ENCODE measurements around the gene CCR6.

CCR6 gene

GRCh38 chr6:167124753-167125152, 1.9 kb downstream of the CCR6 start:
- H3K4me1 ChIP-seq (ENCODE audit: insufficient read depth, low read length), result no peaks in the 10 kb centered on the region
- H3K27ac ChIP-seq (ENCODE audit: low read length), result no peak overlapping the region
- no peaks in the 10 kb centered on the region for H3K27me3 ChIP-seq (ENCODE audit: insufficient read depth, low read length)
- no peak overlapping the region for H3K9ac ChIP-seq (ENCODE audit: low read depth, low read length)
- H3K36me3 ChIP-seq (ENCODE audit: insufficient read depth, low read depth, low read length), result no peaks in the 10 kb centered on the region
- H3K4me3 ChIP-seq (ENCODE audit: low read length), result no peak overlapping the region
- peaks cover 4% of the 10 kb centered on the region for H3K9me3 ChIP-seq (ENCODE audit: insufficient read depth, low read depth, low read length)

DNA sequence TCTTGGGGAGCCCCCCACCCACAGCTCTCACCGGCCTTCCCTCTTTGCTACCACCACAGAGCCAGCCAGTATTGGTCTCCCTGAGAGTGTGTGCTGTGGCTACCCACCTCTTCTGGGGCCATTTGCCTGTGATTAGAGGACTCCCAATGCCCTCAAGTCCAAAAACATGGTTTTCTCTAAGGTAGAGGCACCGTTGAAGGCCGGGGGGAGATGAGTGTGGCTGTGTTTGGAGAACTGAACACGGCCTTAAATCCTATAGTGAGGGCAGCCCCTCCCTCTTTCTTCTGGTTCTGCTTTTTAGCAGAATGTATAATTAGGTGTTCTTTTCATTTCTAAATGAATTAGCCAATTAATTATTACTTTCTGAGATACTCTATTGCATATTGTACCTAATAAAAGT, 2.5 kb downstream of the CCR6 start:
- Histone ChIP-seq H3K9ac (ENCODE audit: low read depth, low read length) (no peak overlapping the region), H3K36me3 (ENCODE audit: insufficient read depth, low read depth, low read length) (no peaks in the 10 kb centered on the region), H3K4me1 (ENCODE audit: insufficient read depth, low read length) (no peaks in the 10 kb centered on the region), H3K9me3 (ENCODE audit: insufficient read depth, low read depth, low read length) (no peaks in the 10 kb centered on the region; the same call in 1 of the 2 replicates), H3K27me3 (ENCODE audit: insufficient read depth, low read length) (no peaks in the 10 kb centered on the region), H3K4me3 (ENCODE audit: low read length) (no peak overlapping the region), H3K27ac (ENCODE audit: low read length) (no peak overlapping the region)

DNA sequence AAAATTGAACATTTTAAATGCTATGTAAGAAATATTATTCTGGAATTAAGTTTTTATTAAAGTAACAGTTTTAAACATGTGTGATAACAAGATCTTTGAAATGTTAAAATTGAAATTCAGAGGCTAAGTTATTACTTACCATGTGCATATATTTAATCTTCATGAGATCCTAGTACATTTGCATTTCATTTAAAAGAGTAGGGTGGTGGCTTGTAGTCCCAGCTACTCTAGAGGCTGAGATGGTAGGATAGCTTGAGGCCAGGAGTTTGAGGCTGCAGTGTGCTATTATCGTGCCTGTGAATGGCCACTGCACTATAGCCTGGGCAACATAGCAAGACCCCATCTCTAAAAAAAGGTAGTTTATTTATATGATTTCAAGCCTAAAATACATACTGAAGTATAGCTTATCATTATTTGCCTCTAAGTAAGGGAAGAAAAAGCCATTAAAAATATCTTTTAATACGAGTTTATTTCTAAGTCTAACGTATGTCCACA, 3.0 kb downstream of the CCR6 start:
- no peak overlapping the region for H3K9ac ChIP-seq (ENCODE audit: low read depth, low read length)
- no peaks in the 10 kb centered on the region for H3K9me3 ChIP-seq (ENCODE audit: insufficient read depth, low read depth, low read length)
- no peak overlapping the region for H3K27ac ChIP-seq (ENCODE audit: low read length)
- H3K4me3 ChIP-seq (ENCODE audit: low read length), result no peak overlapping the region
- H3K36me3 ChIP-seq (ENCODE audit: insufficient read depth, low read depth, low read length), result no peaks in the 10 kb centered on the region
- no peaks in the 10 kb centered on the region for H3K4me1 ChIP-seq (ENCODE audit: insufficient read depth, low read length)
- no peaks in the 10 kb centered on the region for H3K27me3 ChIP-seq (ENCODE audit: insufficient read depth, low read length)

DNA sequence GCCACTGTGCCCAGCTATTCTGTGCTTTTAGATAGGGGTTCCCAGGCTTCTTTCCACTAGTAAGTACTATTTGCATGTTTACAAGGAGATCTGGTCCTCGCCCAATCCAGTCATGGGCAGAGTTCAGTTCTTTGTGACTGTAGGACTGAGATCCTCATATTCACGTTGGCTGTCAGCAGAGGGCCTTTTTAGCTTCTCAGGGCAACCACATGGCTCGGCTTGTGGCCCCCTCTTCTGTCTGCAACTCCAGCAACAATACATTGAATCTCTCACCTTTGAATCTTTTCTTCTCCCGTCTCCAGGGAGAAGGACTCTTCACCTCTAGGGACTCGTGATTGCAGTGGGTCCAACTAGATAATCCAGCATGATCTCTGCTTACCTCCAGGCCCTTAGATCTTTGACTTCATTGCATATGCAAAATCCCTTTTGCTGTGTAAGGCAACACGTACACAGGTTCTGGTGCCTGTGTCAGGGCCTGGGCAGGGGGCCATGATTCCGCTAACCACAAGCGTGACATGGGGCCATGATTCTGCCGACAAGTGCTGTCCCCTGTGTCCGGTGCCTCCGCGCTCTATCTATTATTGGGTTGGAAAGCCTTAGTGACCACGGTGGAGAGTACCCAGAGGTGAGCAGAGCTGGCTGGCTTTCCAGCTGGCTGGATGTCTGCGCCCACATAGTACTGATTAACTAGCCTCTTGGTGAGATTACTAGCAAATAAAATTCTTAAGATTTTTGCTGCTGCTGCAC, 5.1 kb downstream of the CCR6 start:
- no peaks in the 10 kb centered on the region for H3K27me3 ChIP-seq (ENCODE audit: insufficient read depth, low read length)
- no peak overlapping the region for H3K9ac ChIP-seq (ENCODE audit: low read depth, low read length)
- H3K36me3 ChIP-seq (ENCODE audit: insufficient read depth, low read depth, low read length), result no peaks in the 10 kb centered on the region
- H3K4me1 ChIP-seq (ENCODE audit: insufficient read depth, low read length), result no peaks in the 10 kb centered on the region
- H3K9me3 ChIP-seq (ENCODE audit: insufficient read depth, low read depth, low read length), result no peaks in the 10 kb centered on the region
- no peak overlapping the region for H3K27ac ChIP-seq (ENCODE audit: low read length)
- no peak overlapping the region for H3K4me3 ChIP-seq (ENCODE audit: low read length)

GRCh38 chr6:167129159-167129558, 6.3 kb downstream of the CCR6 start:
- H3K9me3 ChIP-seq (ENCODE audit: insufficient read depth, low read depth, low read length), result no peaks in the 10 kb centered on the region
- H3K4me3 ChIP-seq (ENCODE audit: low read length), result no peak overlapping the region
- H3K36me3 ChIP-seq (ENCODE audit: insufficient read depth, low read depth, low read length), result no peaks in the 10 kb centered on the region
- no peaks in the 10 kb centered on the region for H3K4me1 ChIP-seq (ENCODE audit: insufficient read depth, low read length)
- no peak overlapping the region for H3K9ac ChIP-seq (ENCODE audit: low read depth, low read length)
- no peak overlapping the region for H3K27ac ChIP-seq (ENCODE audit: low read length)
- H3K27me3 ChIP-seq (ENCODE audit: insufficient read depth, low read length), result no peaks in the 10 kb centered on the region

GRCh38 chr6:167129562-167129961, 6.7 kb downstream of the CCR6 start:
- Histone ChIP-seq H3K4me1 (ENCODE audit: insufficient read depth, low read length) (no peaks in the 10 kb centered on the region), H3K9me3 (ENCODE audit: insufficient read depth, low read depth, low read length) (no peaks in the 10 kb centered on the region), H3K36me3 (ENCODE audit: insufficient read depth, low read depth, low read length) (no peaks in the 10 kb centered on the region), H3K27me3 (ENCODE audit: insufficient read depth, low read length) (no peaks in the 10 kb centered on the region), H3K9ac (ENCODE audit: low read depth, low read length) (no peak overlapping the region), H3K27ac (ENCODE audit: low read length) (no peak overlapping the region), H3K4me3 (ENCODE audit: low read length) (no peak overlapping the region)

DNA sequence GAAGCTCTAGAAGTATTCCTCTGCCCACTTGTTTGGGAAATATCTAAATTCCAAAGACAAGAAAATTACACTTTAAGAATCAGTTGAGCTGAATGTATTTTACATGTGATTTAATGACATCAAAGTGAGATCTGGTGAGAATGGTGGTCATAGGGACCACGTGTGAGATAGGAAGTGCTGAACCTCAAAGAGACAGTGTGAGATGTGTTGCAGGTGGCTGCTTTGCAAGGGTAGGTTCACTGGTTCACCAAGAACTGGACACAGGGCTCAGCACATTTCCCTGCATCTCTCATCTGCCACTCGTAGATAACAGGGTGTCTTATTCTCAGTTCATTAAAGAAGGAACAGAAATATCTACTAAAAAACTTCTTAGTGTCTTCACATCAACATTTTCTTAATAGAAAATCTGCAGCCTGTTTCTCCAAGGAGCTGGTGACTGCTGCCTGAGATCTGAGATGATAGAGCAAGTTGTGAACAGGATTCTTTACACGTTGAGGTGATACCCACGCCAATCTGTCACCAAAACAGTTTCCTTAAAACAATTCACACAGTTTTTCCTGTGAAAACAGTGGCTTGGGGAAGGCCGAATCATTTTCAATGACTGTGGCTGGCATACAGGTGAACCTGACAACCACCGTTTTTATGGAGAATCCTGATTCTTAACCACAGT, 7.2 kb downstream of the CCR6 start:
- H3K36me3 ChIP-seq (ENCODE audit: insufficient read depth, low read depth, low read length), result no peaks in the 10 kb centered on the region
- no peak overlapping the region for H3K27ac ChIP-seq (ENCODE audit: low read length)
- H3K4me3 ChIP-seq (ENCODE audit: low read length), result no peak overlapping the region
- no peaks in the 10 kb centered on the region for H3K4me1 ChIP-seq (ENCODE audit: insufficient read depth, low read length)
- H3K9me3 ChIP-seq (ENCODE audit: insufficient read depth, low read depth, low read length), result no peaks in the 10 kb centered on the region
- no peaks in the 10 kb centered on the region for H3K27me3 ChIP-seq (ENCODE audit: insufficient read depth, low read length)
- H3K9ac ChIP-seq (ENCODE audit: low read depth, low read length), result no peak overlapping the region

GRCh38 chr6:167130712-167131684, 8.1 kb downstream of the CCR6 start:
- Histone ChIP-seq H3K4me1 (ENCODE audit: insufficient read depth, low read length) (no peaks in the 10 kb centered on the region), H3K27me3 (ENCODE audit: insufficient read depth, low read length) (no peaks in the 10 kb centered on the region), H3K27ac (ENCODE audit: low read length) (no peak overlapping the region), H3K4me3 (ENCODE audit: low read length) (no peak overlapping the region), H3K36me3 (ENCODE audit: insufficient read depth, low read depth, low read length) (no peaks in the 10 kb centered on the region), H3K9me3 (ENCODE audit: insufficient read depth, low read depth, low read length) (no peaks in the 10 kb centered on the region), H3K9ac (ENCODE audit: low read depth, low read length) (no peak overlapping the region)

DNA sequence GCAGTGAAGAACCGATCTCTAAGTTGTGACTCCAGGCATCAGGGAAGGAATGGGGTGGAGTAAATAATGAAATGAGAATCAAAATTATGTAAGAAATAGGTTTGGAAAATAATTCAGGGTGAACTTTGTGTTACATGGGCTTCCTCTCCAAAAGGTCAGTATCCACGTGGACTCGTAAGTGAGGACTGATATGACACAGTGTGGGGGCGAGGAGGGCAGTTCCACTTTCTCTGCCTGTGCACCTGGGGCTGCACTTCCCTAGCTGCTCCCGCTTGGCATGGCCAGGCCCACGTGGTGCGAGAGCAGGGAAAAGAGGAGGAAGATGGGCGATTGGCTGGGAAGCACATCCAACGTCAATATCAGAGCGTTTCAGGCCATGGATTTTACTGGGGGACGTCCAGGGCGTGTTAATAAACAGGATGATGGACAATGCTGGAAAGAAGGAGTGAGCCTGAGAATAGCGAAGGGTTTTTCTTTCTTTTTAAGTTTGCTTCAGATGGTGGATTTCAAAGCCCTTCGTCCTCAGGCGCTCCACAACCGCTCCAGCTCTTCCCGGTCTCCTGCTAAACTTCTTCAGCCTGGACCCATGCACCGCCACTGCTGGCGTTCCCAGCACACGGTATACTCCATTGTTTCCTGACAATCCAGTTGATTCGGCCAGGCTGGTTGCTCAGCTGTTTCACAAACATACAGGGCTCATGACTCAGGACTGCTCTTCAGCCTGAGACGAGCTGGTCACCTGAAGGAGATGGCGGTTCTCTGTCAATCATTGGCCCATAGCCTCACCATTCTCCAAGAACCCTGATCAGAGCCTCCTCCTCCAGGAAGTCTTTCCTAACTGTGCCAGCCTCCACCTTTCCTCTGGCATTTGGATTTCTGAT, 11.8 kb downstream of the CCR6 start:
- no peaks in the 10 kb centered on the region for H3K4me1 ChIP-seq (ENCODE audit: insufficient read depth, low read length)
- no peaks in the 10 kb centered on the region for H3K36me3 ChIP-seq (ENCODE audit: insufficient read depth, low read depth, low read length)
- no peaks in the 10 kb centered on the region for H3K27me3 ChIP-seq (ENCODE audit: insufficient read depth, low read length)
- H3K9ac ChIP-seq (ENCODE audit: low read depth, low read length), result no peak overlapping the region
- H3K27ac ChIP-seq (ENCODE audit: low read length), result no peak overlapping the region
- H3K4me3 ChIP-seq (ENCODE audit: low read length), result no peak overlapping the region
- no peaks in the 10 kb centered on the region for H3K9me3 ChIP-seq (ENCODE audit: insufficient read depth, low read depth, low read length)

DNA sequence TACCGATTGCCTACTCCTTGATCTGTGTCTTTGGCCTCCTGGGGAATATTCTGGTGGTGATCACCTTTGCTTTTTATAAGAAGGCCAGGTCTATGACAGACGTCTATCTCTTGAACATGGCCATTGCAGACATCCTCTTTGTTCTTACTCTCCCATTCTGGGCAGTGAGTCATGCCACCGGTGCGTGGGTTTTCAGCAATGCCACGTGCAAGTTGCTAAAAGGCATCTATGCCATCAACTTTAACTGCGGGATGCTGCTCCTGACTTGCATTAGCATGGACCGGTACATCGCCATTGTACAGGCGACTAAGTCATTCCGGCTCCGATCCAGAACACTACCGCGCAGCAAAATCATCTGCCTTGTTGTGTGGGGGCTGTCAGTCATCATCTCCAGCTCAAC, 13.5 kb downstream of the CCR6 start:
- H3K27ac ChIP-seq (ENCODE audit: low read length), result no peak overlapping the region

GRCh38 chr6:167137081-167137480, 14.2 kb downstream of the CCR6 start:
- Histone ChIP-seq H3K4me1 (ENCODE audit: insufficient read depth, low read length) (peaks cover 9% of the 10 kb centered on the region; the same call in 1 of the 2 replicates), H3K4me3 (ENCODE audit: low read length) (no peak overlapping the region), H3K27me3 (ENCODE audit: insufficient read depth, low read length) (peaks cover 8% of the 10 kb centered on the region; the same call in 1 of the 2 replicates), H3K9me3 (ENCODE audit: insufficient read depth, low read depth, low read length) (no peaks in the 10 kb centered on the region), H3K36me3 (ENCODE audit: insufficient read depth, low read depth, low read length) (no peaks in the 10 kb centered on the region), H3K9ac (ENCODE audit: low read depth, low read length) (no peak overlapping the region), H3K27ac (ENCODE audit: low read length) (no peak overlapping the region)

More for the DNA sequence above, 13.5 kb downstream of the CCR6 start:
- H3K9ac ChIP-seq (ENCODE audit: low read depth, low read length), result no peak overlapping the region
- H3K36me3 ChIP-seq (ENCODE audit: insufficient read depth, low read depth, low read length), result no peaks in the 10 kb centered on the region
- peaks cover 1% of the 10 kb centered on the region; the same call in 1 of the 2 replicates for H3K27me3 ChIP-seq (ENCODE audit: insufficient read depth, low read length)
- peaks cover 8% of the 10 kb centered on the region; the same call in 1 of the 2 replicates for H3K4me1 ChIP-seq (ENCODE audit: insufficient read depth, low read length)
- no peak overlapping the region for H3K4me3 ChIP-seq (ENCODE audit: low read length)
- H3K9me3 ChIP-seq (ENCODE audit: insufficient read depth, low read depth, low read length), result no peaks in the 10 kb centered on the region
